Neural cell (in vitro differentiated cells): ENCODE results near the gene ST6GALNAC2.

ENCODE experiments used
- EP300 ChIP-seq: fragments of 450-650 bp; conservative IDR thresholded peaks from 2 replicates; pipeline ENCODE4 v1.6.1; 2014; ENCODE audit warnings: antibody characterized with exemption, mild to moderate bottlenecking, moderate library complexity; ENCODE audit not compliant: poor library complexity, severe bottlenecking
- EZH2 ChIP-seq: fragments of 200-600, 300-800 bp; shearing (Covaris generic), sonication (generic); IDR thresholded peaks from 2 replicates; pipeline ENCODE4 v1.6.1; 2014; ENCODE audit warnings: antibody characterized with exemption, low read length, borderline replicate concordance, mild to moderate bottlenecking; ENCODE audit not compliant: insufficient read depth, poor library complexity, severe bottlenecking
- POLR2AphosphoS5 ChIP-seq: IDR thresholded peaks from 2 replicates; pipeline ENCODE4 v1.6.1; 2012
- RAD21 ChIP-seq: fragments of 450-650 bp; conservative IDR thresholded peaks from 2 replicates; pipeline ENCODE4 v1.6.1; 2014; ENCODE audit warnings: antibody characterized with exemption, mild to moderate bottlenecking, moderate library complexity
- SMC3 ChIP-seq: fragments of 450-650 bp; conservative IDR thresholded peaks from 2 replicates; pipeline ENCODE4 v1.6.1; 2014; ENCODE audit warnings: antibody characterized with exemption, mild to moderate bottlenecking, moderate library complexity; ENCODE audit not compliant: poor library complexity
- TAF1 ChIP-seq: IDR thresholded peaks from 2 replicates; pipeline ENCODE4 v1.6.1; 2012; ENCODE audit warnings: low read depth
- TF ChIP-seq, protein P1 (sequence below): fragments of 450-650 bp; IDR thresholded peaks from 2 replicates; pipeline ENCODE4 v1.5.1; 2014; ENCODE audit warnings: antibody characterized with exemption, mild to moderate bottlenecking, moderate library complexity; ENCODE audit not compliant: poor library complexity, severe bottlenecking
- TF ChIP-seq, protein P2 (sequence below): IDR thresholded peaks from 2 replicates; pipeline ENCODE4 v1.6.1; 2012; ENCODE audit warnings: borderline replicate concordance

- TF ChIP-seq, protein P1, sequence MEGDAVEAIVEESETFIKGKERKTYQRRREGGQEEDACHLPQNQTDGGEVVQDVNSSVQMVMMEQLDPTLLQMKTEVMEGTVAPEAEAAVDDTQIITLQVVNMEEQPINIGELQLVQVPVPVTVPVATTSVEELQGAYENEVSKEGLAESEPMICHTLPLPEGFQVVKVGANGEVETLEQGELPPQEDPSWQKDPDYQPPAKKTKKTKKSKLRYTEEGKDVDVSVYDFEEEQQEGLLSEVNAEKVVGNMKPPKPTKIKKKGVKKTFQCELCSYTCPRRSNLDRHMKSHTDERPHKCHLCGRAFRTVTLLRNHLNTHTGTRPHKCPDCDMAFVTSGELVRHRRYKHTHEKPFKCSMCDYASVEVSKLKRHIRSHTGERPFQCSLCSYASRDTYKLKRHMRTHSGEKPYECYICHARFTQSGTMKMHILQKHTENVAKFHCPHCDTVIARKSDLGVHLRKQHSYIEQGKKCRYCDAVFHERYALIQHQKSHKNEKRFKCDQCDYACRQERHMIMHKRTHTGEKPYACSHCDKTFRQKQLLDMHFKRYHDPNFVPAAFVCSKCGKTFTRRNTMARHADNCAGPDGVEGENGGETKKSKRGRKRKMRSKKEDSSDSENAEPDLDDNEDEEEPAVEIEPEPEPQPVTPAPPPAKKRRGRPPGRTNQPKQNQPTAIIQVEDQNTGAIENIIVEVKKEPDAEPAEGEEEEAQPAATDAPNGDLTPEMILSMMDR = no peak
- TF ChIP-seq EZH2 = no peak
- no peak for TF ChIP-seq EP300
- TF ChIP-seq, protein P2, sequence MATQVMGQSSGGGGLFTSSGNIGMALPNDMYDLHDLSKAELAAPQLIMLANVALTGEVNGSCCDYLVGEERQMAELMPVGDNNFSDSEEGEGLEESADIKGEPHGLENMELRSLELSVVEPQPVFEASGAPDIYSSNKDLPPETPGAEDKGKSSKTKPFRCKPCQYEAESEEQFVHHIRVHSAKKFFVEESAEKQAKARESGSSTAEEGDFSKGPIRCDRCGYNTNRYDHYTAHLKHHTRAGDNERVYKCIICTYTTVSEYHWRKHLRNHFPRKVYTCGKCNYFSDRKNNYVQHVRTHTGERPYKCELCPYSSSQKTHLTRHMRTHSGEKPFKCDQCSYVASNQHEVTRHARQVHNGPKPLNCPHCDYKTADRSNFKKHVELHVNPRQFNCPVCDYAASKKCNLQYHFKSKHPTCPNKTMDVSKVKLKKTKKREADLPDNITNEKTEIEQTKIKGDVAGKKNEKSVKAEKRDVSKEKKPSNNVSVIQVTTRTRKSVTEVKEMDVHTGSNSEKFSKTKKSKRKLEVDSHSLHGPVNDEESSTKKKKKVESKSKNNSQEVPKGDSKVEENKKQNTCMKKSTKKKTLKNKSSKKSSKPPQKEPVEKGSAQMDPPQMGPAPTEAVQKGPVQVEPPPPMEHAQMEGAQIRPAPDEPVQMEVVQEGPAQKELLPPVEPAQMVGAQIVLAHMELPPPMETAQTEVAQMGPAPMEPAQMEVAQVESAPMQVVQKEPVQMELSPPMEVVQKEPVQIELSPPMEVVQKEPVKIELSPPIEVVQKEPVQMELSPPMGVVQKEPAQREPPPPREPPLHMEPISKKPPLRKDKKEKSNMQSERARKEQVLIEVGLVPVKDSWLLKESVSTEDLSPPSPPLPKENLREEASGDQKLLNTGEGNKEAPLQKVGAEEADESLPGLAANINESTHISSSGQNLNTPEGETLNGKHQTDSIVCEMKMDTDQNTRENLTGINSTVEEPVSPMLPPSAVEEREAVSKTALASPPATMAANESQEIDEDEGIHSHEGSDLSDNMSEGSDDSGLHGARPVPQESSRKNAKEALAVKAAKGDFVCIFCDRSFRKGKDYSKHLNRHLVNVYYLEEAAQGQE = no peak
- no peak for TF ChIP-seq SMC3
- TF ChIP-seq RAD21 = no peak
- no peak for TF ChIP-seq TAF1
- no peak for TF ChIP-seq POLR2AphosphoS5
Measured at GRCh38 chr17:76577876-76578275, 7.8 kb downstream of the ST6GALNAC2 start.
